Endothelial cell of umbilical vein (primary cell): ENCODE results near the gene TAS1R2. TPM values are rescaled to one million over a fixed set of nuclear protein-coding genes. Genes with fewer than 3 reads are reported as not detected.

ENCODE experiments used
- BruUV-seq: library from RNA; stranded (reverse); fragments of 400-500 nt; replicated peaks from 2 replicates; lab custom pipeline; 2021; lab: Mats Ljungman, UMichigan
- CTCF ChIA-PET: fragments of 300-600, 350-600 bp; sonication (Branson Sonifier 250); formaldehyde crosslinking; loops from one replicate; lab custom pipeline; 2021; ENCODE audit warnings: antibody characterized with exemption, inconsistent platforms; lab: Charles Lee
- POLR2A ChIA-PET: fragments of 300-600, 350-600 bp; sonication (Branson Sonifier 250); formaldehyde crosslinking; loops from one replicate; lab custom pipeline; 2021; ENCODE audit warnings: antibody characterized with exemption, inconsistent platforms; lab: Charles Lee
- DNase-seq: peaks from one replicate; pipeline ENCODE4 v3.0.0-alpha.2; 2011; ENCODE audit warnings: low read depth, low spot score
- FAIRE-seq: peaks from 2 replicates; lab custom pipeline; 2011; peaks lifted over from hg19 to GRCh38; lab: Jason Lieb, UNC
- H2AFZ ChIP-seq: 2 replicates; pipeline ENCODE4 v1.6.0; 2012; ENCODE audit warnings: low read depth, low read length, control low read depth, inconsistent platforms
- H3K27ac ChIP-seq: 2 replicates; pipeline ENCODE4 v1.5.1; 2011; ENCODE audit warnings: low read depth, mild to moderate bottlenecking, control low read depth, low read length, moderate library complexity; ENCODE audit not compliant: insufficient read depth
- H3K27me3 ChIP-seq, 2 experiments: 2 replicates each; pipeline versions ENCODE4 v1.6.0 to v1.6.1; 2011; ENCODE audit warnings: low read length in 2 of 2, mixed read lengths in 1 of 2; ENCODE audit not compliant: control insufficient read depth in 2 of 2, insufficient read depth in 2 of 2
- H3K36me3 ChIP-seq, 2 experiments: 2 replicates in 1 of 2; 3 replicates in 1 of 2; pipeline ENCODE4 v1.5.1; 2011; ENCODE audit warnings: low read length in 2 of 2, mild to moderate bottlenecking in 1 of 2, moderate library complexity in 1 of 2; ENCODE audit not compliant: control insufficient read depth in 2 of 2, insufficient read depth in 2 of 2; ENCODE audit errors: extremely low read depth in 1 of 2
- H3K4me1 ChIP-seq: 3 replicates; pipeline ENCODE4 v1.5.1; 2011; ENCODE audit warnings: mild to moderate bottlenecking, low read length; ENCODE audit not compliant: control insufficient read depth, insufficient read depth; ENCODE audit errors: extremely low read depth
- H3K4me2 ChIP-seq: 2 replicates; pipeline ENCODE4 v1.6.1; 2011; ENCODE audit warnings: low read length, control low read depth, mixed read lengths; ENCODE audit not compliant: insufficient read depth
- H3K4me3 ChIP-seq, 3 experiments: fragments of 200-600 bp in 1 of 3; sonication (generic), shearing (Covaris generic) in 1 of 3; replicated peaks in 1 of 3; 2 replicates each; pipeline ENCODE4 v1.5.1; 2011 to 2016; ENCODE audit warnings: control low read depth in 3 of 3, low read length in 3 of 3, mild to moderate bottlenecking in 2 of 3, inconsistent platforms in 1 of 3, low read depth in 1 of 3, moderate library complexity in 1 of 3; ENCODE audit not compliant: insufficient read depth in 1 of 3
- H3K79me2 ChIP-seq: 2 replicates; pipeline ENCODE4 v1.6.0; 2012; ENCODE audit warnings: low read length, inconsistent platforms; ENCODE audit not compliant: control insufficient read depth, insufficient read depth
- H3K9ac ChIP-seq: replicated peaks from 2 replicates; pipeline ENCODE3; 2011; ENCODE audit warnings: low read length, control low read depth; ENCODE audit not compliant: insufficient read depth; ENCODE audit errors: extremely low read depth
- H3K9me1 ChIP-seq: replicated peaks from 3 replicates; pipeline ENCODE4 v1.6.0; 2011; ENCODE audit warnings: mild to moderate bottlenecking, low read length; ENCODE audit not compliant: control insufficient read depth, insufficient read depth; ENCODE audit errors: extremely low read depth
- H3K9me3 ChIP-seq: replicated peaks from 2 replicates; pipeline ENCODE4 v1.5.1; 2012; ENCODE audit warnings: low read length, inconsistent platforms; ENCODE audit not compliant: control insufficient read depth, insufficient read depth
- H4K20me1 ChIP-seq: replicated peaks from 2 replicates; pipeline ENCODE3; 2011; ENCODE audit warnings: mild to moderate bottlenecking, low read length; ENCODE audit not compliant: control insufficient read depth, insufficient read depth; ENCODE audit errors: extremely low read depth
- CTCF ChIP-seq, 2 donors: IDR thresholded peaks; 1 replicate in 1 of 2; 2 replicates in 1 of 2; pipeline ENCODE4 v1.5.1; 2011; ENCODE audit warnings: low read length in 2 of 2, mild to moderate bottlenecking in 2 of 2, moderate library complexity in 2 of 2, control low read depth in 1 of 2, inconsistent platforms in 1 of 2, low read depth in 1 of 2; ENCODE audit not compliant: insufficient read depth in 1 of 2; ENCODE audit errors: extremely low read depth in 1 of 2
- EZH2 ChIP-seq: IDR thresholded peaks from 2 replicates; pipeline ENCODE4 v1.6.1; 2012; ENCODE audit warnings: borderline replicate concordance, low read depth, mild to moderate bottlenecking, moderate library complexity, low read length, inconsistent platforms; ENCODE audit not compliant: severe bottlenecking
- MAX ChIP-seq: IDR thresholded peaks from 2 replicates; pipeline ENCODE4 v1.6.1; 2011; ENCODE audit not compliant: insufficient read depth, insufficient read length
- dilution Hi-C: fragments of 300-500 bp; cut with MboI; formaldehyde crosslinking; loops from one replicate; pipeline ENCODE4 v1.15.0; 2019; ENCODE audit warnings: low sequenced_read_pairs; ENCODE audit not compliant: extremely low pct_ligation_motif_present
- intact Hi-C: fragments of 100-400 bp; cut with micrococcal nuclease; formaldehyde crosslinking; loops from one replicate; pipeline ENCODE4 v1.10.0; 2022
- polyA plus RNA-seq, 4 experiments: library from polyadenylated mRNA; depleted of rRNA in 3 of 4; stranded (reverse) in 3 of 4; unstranded in 1 of 4; fragments of >200 nt; gene quantifications; 2 replicates each; pipeline versions ENCODE4 v1.2.1 to v1.2.3, GENCODE V29; 2011 to 2012; ENCODE audit warnings: missing spikeins in 1 of 4
- total RNA-seq: library from RNA; stranded (reverse); gene quantifications from 2 replicates; pipeline ENCODE4 v1.2.3, GENCODE V29; 2021

Gene TAS1R2
- total and polyA plus RNA-seq, 2 donors (not counting 3 experiments of a cell fraction or from before 2014, with no cell fraction given): not detected

- dilution Hi-C loops: no loop called here
- TF ChIP-seq MAX: no peak
- DNase-seq (no peak), FAIRE-seq (no peak)
- Histone ChIP-seq H3K27me3 (no peaks in the 10 kb centered on the region), H3K79me2 (no peaks in the 10 kb centered on the region), H3K9me3 (no peaks in the 10 kb centered on the region), H3K4me3 (no peak overlapping the region), H2AFZ (no peak overlapping the region), H3K36me3 (peaks cover 0 to 4% of the 10 kb centered on the region in 2 experiments), H3K27ac (no peak overlapping the region), H3K9me1 (no peaks in the 10 kb centered on the region), H3K4me2 (no peak overlapping the region), H3K4me1 (no peaks in the 10 kb centered on the region), H3K9ac (no peak overlapping the region), H4K20me1 (no peaks in the 10 kb centered on the region)
- intact Hi-C loops: loop anchor here (1.0 to 10.0 kb wide), 3 partner anchors 55 to 1211 kb away; no protein-coding TSS in a partner anchor
- BruUV-seq: no TSS peak
- POLR2A ChIA-PET: no interaction called here
- CTCF ChIA-PET: interaction anchor here (0.5 to 7.2 kb wide), 30 partner anchors 9 to 1373 kb away, joined by 3 to 127 read pairs (median 4); no protein-coding TSS in a partner anchor
These were observed 16.3 kb upstream of the TAS1R2 start for GRCh38 chr1:18875796-18876128.

- Histone ChIP-seq H3K9ac (no peak overlapping the region), H3K36me3 (peaks cover 0 to 4% of the 10 kb centered on the region in 2 experiments), H3K79me2 (no peaks in the 10 kb centered on the region), H3K4me2 (no peak overlapping the region), H3K4me3 (no peak overlapping the region), H3K27ac (no peak overlapping the region), H3K27me3 (no peaks in the 10 kb centered on the region), H3K4me1 (no peaks in the 10 kb centered on the region), H2AFZ (no peak overlapping the region), H3K9me3 (no peaks in the 10 kb centered on the region), H3K9me1 (no peaks in the 10 kb centered on the region), H4K20me1 (no peaks in the 10 kb centered on the region)
- dilution Hi-C loops: no loop called here
- ChIA-PET CTCF (interaction anchor here (0.5 to 7.2 kb wide), 30 partner anchors 9 to 1372 kb away, joined by 3 to 127 read pairs (median 4); no protein-coding TSS in a partner anchor), POLR2A (no interaction called here)
- BruUV-seq: no TSS peak
- peak; percentile 88 to 97 for TF ChIP-seq CTCF (IDR thresholded peaks at IDR 0.05; ENCODE audit: extremely low read depth in 1 of 2, insufficient read depth in 1 of 2, low read depth in 1 of 2, low read length in 2 of 2)
- no peak for TF ChIP-seq EZH2
- FAIRE-seq (peak; percentile 88), DNase-seq (peak; percentile 77)
- intact Hi-C loops: loop anchor here (1.0 to 10.0 kb wide), 3 partner anchors 55 to 1210 kb away; no protein-coding TSS in a partner anchor
These were observed 15.8 kb upstream of the TAS1R2 start for GRCh38 chr1:18875107-18875795.
